Muscle layer of colon (tissue), 2 donors: ENCODE data around the gene FAR1.
"Not testable (repeated sequence)": the region's sequence is repeated elsewhere in the genome, so short reads cannot be mapped to it uniquely, and the experiment has no call there.

ENCODE experiments used
- H3K27ac ChIP-seq: one replicate; pipeline ENCODE4 v1.7.0; 2013; ENCODE audit warnings: low read depth, mild to moderate bottlenecking, low read length, moderate library complexity
- H3K27me3 ChIP-seq, 2 donors: one replicate each; pipeline ENCODE4 v1.7.0; 2013; ENCODE audit warnings: low read length in 2 of 2, mild to moderate bottlenecking in 2 of 2; ENCODE audit not compliant: insufficient read depth in 2 of 2, control insufficient read depth in 1 of 2
- H3K36me3 ChIP-seq: one replicate; pipeline ENCODE4 v1.7.0; 2013; ENCODE audit warnings: mild to moderate bottlenecking, low read length; ENCODE audit not compliant: insufficient read depth
- H3K4me1 ChIP-seq: one replicate; pipeline ENCODE4 v1.7.0; 2013; ENCODE audit warnings: mild to moderate bottlenecking, low read length; ENCODE audit not compliant: insufficient read depth
- H3K4me3 ChIP-seq, 2 donors: one replicate each; pipeline ENCODE4 v1.7.0; 2013; ENCODE audit warnings: low read length in 2 of 2, low read depth in 1 of 2, mild to moderate bottlenecking in 1 of 2, moderate library complexity in 1 of 2
- H3K9ac ChIP-seq: one replicate; pipeline ENCODE4 v1.7.0; 2013; ENCODE audit warnings: low read length
- H3K9me3 ChIP-seq: one replicate; pipeline ENCODE4 v1.7.0; 2013; ENCODE audit warnings: mild to moderate bottlenecking, low read length
- donor health status: abdominal sarcoma.
- donor health status: Adenocarcinoma of cecum.

The FAR1 gene

DNA sequence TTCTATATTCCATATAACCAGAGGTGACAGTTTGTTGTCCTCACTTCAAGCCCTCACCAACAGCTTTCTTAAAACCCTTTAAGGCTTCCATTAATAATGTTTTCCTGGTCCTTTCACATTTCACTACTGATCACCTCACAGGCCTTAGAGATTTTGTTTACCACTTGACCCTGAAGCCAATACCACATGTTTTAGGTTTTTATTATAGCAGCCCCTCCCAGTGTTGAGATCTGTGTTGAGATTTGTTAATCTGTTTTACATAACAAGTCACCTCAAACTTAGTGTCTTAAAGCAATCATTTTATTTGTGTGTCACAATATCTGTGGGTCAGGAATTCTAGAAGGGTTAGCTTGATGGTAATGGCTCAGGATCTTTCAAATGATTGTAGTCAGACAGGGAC, 49.9 kb downstream of the FAR1 start:
- Histone ChIP-seq H3K9me3 (no peaks in the 10 kb centered on the region), H3K4me3 (no peak overlapping the region), H3K27me3 (no peaks in the 10 kb centered on the region), H3K36me3 (peaks cover 29% of the 10 kb centered on the region), H3K9ac (no peak overlapping the region), H3K27ac (no peak overlapping the region), H3K4me1 (no peaks in the 10 kb centered on the region)

DNA sequence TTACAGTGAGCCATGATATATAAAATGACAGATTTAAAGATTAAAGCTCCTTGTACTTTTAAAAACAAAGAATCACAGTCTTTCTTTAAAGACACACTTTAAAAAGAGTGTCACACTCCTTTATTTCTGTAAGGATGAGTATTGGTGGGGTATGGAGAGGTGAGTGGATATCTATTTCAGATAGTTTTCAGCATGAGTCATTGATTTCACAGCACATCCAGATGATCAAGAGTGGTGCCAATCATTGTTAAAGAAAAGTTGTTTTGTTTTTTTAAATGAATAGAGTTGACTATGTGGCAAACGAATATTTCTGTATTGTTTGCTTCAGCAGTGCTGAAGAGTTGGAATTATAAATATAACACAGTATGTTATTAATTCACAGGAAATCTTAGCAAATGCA, 52.5 kb downstream of the FAR1 start:
- Histone ChIP-seq H3K4me3 (no peak overlapping the region), H3K27ac (no peak overlapping the region), H3K27me3 (no peaks in the 10 kb centered on the region)

DNA sequence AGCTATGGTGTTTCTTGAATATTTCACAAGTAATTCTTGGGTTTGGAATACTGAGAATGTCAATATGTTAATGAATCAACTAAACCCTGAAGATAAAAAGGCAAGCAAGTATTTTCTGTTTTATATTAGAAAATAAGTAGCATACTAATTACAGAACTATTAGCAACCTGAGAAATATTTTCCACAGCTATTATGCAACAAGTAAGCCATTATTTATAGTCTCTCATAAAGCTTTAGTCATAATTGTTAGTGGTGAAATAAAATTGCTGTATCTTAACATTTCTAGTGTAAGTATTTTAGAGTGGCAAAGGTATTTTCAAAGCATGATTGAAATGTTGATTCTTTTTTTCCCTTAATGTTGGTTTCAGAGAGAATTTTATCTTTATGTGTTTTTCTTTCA, 53.3 kb downstream of the FAR1 start:
- peaks cover 15% of the 10 kb centered on the region for H3K36me3 ChIP-seq
- H3K27ac ChIP-seq = no peak overlapping the region
- no peaks in the 10 kb centered on the region for H3K27me3 ChIP-seq
- no peak overlapping the region for H3K9ac ChIP-seq
- no peaks in the 10 kb centered on the region for H3K4me1 ChIP-seq
- no peaks in the 10 kb centered on the region for H3K9me3 ChIP-seq
- no peak overlapping the region for H3K4me3 ChIP-seq

More for the DNA sequence above, 52.5 kb downstream of the FAR1 start:
- Histone ChIP-seq H3K36me3 (peaks cover 15% of the 10 kb centered on the region), H3K9me3 (no peaks in the 10 kb centered on the region), H3K4me1 (no peaks in the 10 kb centered on the region), H3K9ac (no peak overlapping the region)

DNA sequence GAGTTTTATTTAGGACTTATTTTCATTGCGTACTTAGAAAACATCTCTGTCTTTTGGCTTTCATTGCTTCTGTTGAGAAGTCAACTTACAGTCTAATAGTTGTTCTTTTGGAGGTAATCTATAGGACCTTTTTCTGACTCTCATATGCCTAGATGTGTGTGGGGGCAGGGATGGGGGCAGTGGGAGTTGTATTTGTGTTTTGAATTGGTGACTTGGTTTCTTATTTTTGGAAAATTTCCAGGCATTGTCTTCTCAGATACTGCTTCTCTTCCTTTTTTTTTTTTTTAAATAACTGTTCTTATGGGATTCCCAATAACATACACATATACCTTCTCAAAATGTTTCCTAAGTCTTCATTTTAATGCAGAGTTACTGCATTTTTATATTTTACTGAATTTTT, 58.0 kb downstream of the FAR1 start:
- Histone ChIP-seq H3K4me3 (no peak overlapping the region), H3K9me3 (no peaks in the 10 kb centered on the region), H3K9ac (no peak overlapping the region), H3K27me3 (no peaks in the 10 kb centered on the region), H3K36me3 (peaks cover 24% of the 10 kb centered on the region), H3K27ac (no peak overlapping the region), H3K4me1 (no peaks in the 10 kb centered on the region)

DNA sequence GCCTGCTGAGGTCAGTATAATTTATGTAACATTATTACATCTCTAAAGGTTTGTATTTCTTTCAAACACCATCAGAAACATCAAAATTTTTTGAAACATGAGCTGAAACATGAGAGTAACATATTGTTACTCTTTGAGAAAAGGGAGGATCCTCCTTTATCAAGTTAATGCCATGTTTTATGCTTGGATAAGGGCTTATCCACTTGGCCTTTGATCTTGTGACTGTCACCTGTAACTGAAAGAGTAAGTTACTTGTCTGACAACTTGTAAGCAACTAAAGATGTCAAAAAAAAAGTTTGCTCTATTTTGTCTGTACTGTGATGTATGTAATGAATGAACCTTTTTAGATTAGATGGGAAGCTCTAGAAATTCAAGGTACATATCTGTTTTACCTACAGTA, 59.6 kb downstream of the FAR1 start:
- Histone ChIP-seq H3K27me3 (no peaks in the 10 kb centered on the region), H3K9me3 (no peaks in the 10 kb centered on the region), H3K27ac (no peak overlapping the region), H3K36me3 (peaks cover 24% of the 10 kb centered on the region), H3K9ac (no peak overlapping the region), H3K4me1 (no peaks in the 10 kb centered on the region), H3K4me3 (no peak overlapping the region)

DNA sequence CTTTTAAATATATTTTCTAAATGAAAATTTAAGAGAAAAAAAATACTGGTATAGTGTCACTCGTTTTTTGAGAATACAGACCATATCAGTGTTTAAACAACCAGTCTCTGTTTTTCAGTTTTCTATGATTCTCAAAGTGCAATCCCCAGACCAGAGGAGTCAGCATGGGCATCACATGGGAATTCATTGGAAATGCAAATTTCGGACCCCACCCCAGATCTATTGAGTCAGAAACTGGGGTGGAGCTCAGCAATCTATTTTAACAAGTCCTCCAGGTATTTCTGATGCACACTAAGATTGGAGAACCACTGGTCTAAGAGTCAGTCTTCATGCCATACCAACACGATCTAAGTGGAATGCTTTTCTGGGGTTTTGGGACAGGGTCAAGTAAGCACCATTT, 66.1 kb downstream of the FAR1 start:
- H3K27me3 ChIP-seq = no peaks in the 10 kb centered on the region
- H3K4me1 ChIP-seq = no peaks in the 10 kb centered on the region
- H3K9ac ChIP-seq = no peak overlapping the region
- H3K4me3 ChIP-seq = no peak overlapping the region
- H3K36me3 ChIP-seq = peaks cover 1% of the 10 kb centered on the region
- H3K9me3 ChIP-seq = no peaks in the 10 kb centered on the region
- no peak overlapping the region for H3K27ac ChIP-seq

DNA sequence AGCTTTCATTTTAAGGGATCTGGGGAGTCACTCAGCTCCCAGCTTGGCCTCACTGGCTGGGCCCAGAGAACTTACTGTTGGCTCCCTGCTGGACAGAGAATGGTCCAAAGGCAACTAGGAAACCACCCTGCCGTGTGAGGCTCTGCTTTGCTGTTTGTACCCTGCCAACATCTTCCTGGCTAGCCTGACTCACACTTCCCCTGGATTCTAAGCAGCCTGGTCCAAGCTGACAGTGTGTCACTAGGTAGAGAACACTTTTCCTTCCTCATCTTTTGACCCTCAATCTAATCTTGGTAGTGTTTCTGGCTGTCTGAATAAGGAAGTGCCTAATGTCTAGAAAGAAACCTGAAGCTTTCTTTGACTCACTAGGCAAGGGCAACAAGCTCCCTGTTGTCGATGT, 76.7 kb downstream of the FAR1 start:
- H3K36me3 ChIP-seq = no peaks in the 10 kb centered on the region
- H3K9me3 ChIP-seq = no peaks in the 10 kb centered on the region
- no peak overlapping the region for H3K4me3 ChIP-seq
- no peak overlapping the region for H3K9ac ChIP-seq
- H3K27ac ChIP-seq = no peak overlapping the region
- H3K27me3 ChIP-seq = no peaks in the 10 kb centered on the region
- no peaks in the 10 kb centered on the region for H3K4me1 ChIP-seq

DNA sequence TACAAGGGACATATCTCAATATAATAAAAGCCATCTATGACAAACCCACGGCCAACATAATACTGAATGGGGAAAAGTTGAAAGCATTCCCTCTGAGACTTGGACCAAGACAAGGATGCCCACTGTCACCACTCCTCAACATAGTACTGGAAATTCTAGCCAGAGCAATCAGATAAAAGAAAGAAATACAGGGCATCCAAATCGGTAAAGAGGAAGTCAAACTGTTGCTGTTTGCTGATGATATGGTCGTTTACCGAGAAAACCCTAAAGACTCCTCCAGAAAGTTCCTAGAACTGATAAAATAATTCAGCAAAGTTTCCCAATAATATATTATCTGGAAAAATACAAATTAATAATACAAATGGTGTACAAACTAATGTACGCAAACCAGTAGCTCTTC, 84.8 kb downstream of the FAR1 start:
- not testable (repeated sequence) for H3K4me3 ChIP-seq, H3K27ac ChIP-seq, H3K36me3 ChIP-seq, H3K9me3 ChIP-seq, H3K9ac ChIP-seq, H3K4me1 ChIP-seq, H3K27me3 ChIP-seq

DNA sequence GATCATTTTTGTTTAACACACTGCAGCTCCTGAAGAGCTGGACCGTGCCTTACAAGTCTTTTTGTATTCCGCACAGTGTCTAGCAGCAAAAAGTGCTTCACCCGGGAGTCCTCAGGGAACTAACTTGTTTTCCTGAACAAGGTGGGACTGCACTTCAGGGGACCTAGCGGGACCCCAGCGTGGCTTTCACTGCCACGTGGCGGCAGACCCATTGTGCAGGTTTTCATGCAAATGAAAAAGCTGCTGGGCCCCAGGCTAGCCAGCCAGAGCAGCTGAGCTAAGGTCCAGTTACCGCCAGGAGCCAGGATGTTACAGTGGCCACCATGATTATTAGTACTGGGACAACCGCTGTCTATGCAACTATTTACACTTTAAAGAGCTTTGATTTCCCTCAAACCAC, 90.6 kb downstream of the FAR1 start:
- Histone ChIP-seq H3K9me3 (no peaks in the 10 kb centered on the region), H3K4me1 (no peaks in the 10 kb centered on the region), H3K36me3 (no peaks in the 10 kb centered on the region), H3K4me3 (no peak overlapping the region), H3K27me3 (no peaks in the 10 kb centered on the region), H3K27ac (no peak overlapping the region), H3K9ac (no peak overlapping the region)

DNA sequence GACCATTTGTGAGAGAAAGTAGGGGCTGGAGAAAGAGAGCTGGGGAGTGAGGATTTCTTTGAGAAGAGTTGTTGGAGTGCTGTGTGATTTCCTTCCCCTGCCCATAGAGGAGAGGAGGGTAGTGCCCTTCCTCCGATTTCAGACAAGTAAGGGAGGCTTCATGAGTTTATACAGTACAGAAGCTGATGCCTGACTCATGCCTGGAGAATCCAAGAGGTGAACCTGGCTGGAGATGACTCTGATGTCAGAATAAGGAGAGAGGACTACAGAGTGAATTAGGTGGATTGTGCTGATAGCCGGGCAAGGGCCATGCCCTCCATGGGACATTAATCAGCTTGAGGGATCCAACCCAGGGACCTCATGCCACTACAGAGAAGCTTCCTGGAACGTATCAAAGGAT, 91.6 kb downstream of the FAR1 start:
- H3K36me3 ChIP-seq = no peaks in the 10 kb centered on the region
- H3K27me3 ChIP-seq = no peaks in the 10 kb centered on the region
- H3K9me3 ChIP-seq = no peaks in the 10 kb centered on the region
- H3K4me1 ChIP-seq = no peaks in the 10 kb centered on the region
- H3K4me3 ChIP-seq = no peak overlapping the region
- H3K9ac ChIP-seq = no peak overlapping the region
- no peak overlapping the region for H3K27ac ChIP-seq

DNA sequence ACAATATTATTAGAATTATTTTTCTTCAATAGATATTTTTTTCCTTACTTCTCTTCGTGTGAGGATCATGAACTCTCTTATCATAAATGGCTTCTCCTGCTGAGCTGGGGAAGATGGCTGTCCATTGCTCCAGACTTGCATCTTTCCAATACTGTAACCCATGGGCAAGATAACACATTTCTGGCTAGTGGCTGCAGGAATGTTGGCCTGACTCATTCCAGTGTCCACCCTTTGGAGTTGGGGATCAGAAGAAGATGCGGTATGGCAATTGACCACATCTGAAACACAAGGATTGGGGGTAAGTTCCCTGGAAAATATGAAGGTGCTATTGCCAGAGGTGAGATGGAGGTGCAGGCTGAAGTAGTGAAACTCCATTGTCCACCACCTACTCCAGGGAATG, 92.8 kb downstream of the FAR1 start:
- H3K9ac ChIP-seq = no peak overlapping the region
- no peaks in the 10 kb centered on the region for H3K4me1 ChIP-seq
- no peak overlapping the region for H3K4me3 ChIP-seq
- H3K27ac ChIP-seq = no peak overlapping the region
- H3K9me3 ChIP-seq = no peaks in the 10 kb centered on the region
- no peaks in the 10 kb centered on the region for H3K27me3 ChIP-seq
- H3K36me3 ChIP-seq = no peaks in the 10 kb centered on the region

DNA sequence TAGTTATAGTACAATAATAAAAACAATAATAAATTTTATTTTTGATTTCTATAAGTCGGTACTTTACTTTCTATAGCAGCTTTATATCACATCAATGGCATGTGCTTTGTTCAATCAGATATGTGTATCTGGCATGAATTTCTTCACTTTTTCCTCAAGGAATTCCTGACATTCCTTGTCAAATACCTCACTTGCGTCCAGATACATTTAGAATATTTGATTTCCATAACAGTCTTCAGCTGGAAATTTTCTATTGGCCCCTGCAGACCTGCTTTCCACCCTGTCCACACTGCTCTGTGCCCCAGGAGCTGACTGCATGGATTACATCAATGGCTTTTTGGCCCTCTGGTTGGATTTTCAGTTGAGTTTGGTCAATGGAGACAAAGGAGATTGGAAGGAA, 93.2 kb downstream of the FAR1 start:
- Histone ChIP-seq H3K27me3 (no peaks in the 10 kb centered on the region), H3K27ac (no peak overlapping the region), H3K9me3 (no peaks in the 10 kb centered on the region), H3K9ac (no peak overlapping the region), H3K4me3 (no peak overlapping the region), H3K4me1 (no peaks in the 10 kb centered on the region), H3K36me3 (no peaks in the 10 kb centered on the region)
